Stomach (tissue), 4 donors: ENCODE results near the gene MYT1.

Source experiments
- CTCF ChIP-seq, 7 experiments: fragments of 450-650 bp in 4 of 7; fragments of 200-600 bp in 3 of 7; sonication (generic) in 3 of 7; IDR thresholded peaks; one replicate each; pipeline ENCODE4 v1.5.1; 2016 to 2019; ENCODE audit warnings: antibody characterized with exemption in 7 of 7, control low read depth in 2 of 7, mild to moderate bottlenecking in 1 of 7
- EP300 ChIP-seq: sonication (generic); formaldehyde crosslinking; IDR thresholded peaks from one replicate; pipeline ENCODE4 v1.6.1; 2017; ENCODE audit warnings: antibody characterized with exemption
- POLR2A ChIP-seq, 4 donors: fragments of 450-650 bp; IDR thresholded peaks; one replicate each; pipeline ENCODE4 v1.6.1; 2016; ENCODE audit warnings: antibody characterized with exemption in 4 of 4, control low read depth in 2 of 4, mild to moderate bottlenecking in 1 of 4, moderate library complexity in 1 of 4
- POLR2AphosphoS5 ChIP-seq, 3 donors: sonication (generic); formaldehyde crosslinking; IDR thresholded peaks; one replicate each; pipeline ENCODE4 v1.6.1; 2016; ENCODE audit warnings: antibody characterized with exemption in 3 of 3

GRCh38 chr20:64119301-64119680 lies 45.0 kb upstream of the MYT1 start:
- no peak for TF ChIP-seq CTCF (IDR thresholded peaks at IDR 0.05)
- TF ChIP-seq EP300: no peak
- no peak for TF ChIP-seq POLR2AphosphoS5 (IDR thresholded peaks at IDR 0.05)
- TF ChIP-seq POLR2A (IDR thresholded peaks at IDR 0.05): no peak
